MV-4-11 (cell line): ENCODE measurements around the gene MAEA.

Experiments used
- DNase-seq: peaks from one replicate; lab custom pipeline; 2025; lab: John Stamatoyannopoulos, UW

MAEA gene

DNA sequence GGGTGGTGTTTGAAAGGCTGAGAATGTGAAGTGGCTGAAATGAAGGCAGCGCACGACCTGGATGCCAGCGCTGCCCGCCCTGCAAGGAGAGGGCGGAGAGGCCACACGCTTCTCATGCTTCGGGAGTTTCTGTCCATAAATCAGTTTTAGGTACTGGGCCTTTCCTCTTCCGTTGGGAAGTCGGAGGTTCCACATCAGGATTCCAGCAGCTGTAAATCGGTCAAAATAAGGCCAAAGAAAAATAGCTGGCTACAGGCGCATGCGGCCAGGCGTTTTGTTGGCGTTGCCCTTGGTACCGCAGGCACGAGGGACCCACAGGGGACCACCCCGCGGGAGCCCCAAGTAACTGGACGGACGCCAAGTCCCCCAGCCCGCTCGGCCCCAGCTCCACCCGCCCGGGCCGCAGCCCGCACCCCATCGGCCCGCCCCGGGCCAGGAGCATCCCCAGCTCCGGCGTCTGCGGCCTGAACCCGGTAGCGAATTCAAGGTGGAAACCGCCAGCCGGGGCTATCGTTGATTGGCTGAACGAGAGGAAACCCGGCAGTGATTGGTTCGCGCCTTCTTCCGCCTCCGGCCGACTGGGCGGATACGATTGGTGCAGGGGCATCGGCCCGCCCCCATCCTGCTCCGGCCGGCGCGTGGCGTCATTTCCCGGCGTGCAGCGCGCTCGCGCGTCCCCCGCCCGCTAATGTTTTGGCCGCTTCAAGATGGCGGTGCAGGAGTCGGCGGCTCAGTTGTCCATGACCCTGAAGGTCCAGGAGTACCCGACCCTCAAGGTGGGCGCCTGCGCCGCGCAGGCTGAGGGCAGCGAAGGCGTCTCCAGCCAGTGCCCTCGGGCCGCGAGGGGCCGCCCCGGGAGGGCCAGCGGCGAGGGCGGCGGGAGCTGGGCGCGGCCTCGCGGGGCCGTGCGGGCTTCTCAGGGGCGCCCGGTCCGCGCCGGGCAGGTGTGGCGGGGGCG is at the start of gene MAEA:
Gene MAEA (plus strand): TSS at position 685 of the 958 bp plus-strand sequence. CDS start 23 bp downstream, at position 708.
- DNase-seq, result peak; percentile 97

- DNase-seq, result no peak
Measured at GRCh38 chr4:1239950-1240307, 49.8 kb upstream of the MAEA start.

DNA sequence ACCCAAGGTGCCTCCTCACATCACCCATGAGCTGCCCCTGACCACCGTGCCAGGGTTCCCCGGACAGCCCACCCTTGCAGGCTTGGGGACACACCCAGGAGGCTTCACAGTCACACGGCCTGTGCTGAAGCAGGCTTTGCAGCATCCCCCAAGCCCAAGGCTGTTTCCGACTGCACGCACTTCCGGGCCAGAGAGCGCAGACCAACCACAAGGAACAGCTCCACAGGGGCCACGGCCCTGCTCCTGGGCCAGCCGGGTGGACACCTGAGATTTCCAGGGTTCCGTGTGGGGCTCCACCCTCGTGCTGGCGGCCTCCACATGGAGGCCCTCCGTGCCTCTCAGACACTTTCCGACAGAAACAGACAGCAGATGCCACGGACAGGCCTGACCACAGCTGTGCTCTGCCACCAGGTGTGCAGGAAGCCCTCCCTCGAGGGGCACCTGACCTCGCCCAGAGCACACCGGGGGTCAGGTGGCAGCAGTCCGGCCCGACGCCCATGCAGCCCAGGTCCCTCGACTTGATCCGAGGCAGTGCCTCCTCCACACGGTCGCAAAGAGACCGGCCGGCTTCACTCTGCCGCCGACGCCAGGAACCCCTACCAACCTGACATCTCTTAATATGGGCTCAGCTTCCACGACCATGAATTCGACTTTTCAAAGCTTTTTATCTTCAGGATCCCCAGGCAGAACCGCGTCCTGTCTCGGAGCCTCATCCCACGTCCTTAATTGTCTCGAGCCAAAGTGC is 48.8 kb upstream of the MAEA start:
- DNase-seq, result no peak

DNA sequence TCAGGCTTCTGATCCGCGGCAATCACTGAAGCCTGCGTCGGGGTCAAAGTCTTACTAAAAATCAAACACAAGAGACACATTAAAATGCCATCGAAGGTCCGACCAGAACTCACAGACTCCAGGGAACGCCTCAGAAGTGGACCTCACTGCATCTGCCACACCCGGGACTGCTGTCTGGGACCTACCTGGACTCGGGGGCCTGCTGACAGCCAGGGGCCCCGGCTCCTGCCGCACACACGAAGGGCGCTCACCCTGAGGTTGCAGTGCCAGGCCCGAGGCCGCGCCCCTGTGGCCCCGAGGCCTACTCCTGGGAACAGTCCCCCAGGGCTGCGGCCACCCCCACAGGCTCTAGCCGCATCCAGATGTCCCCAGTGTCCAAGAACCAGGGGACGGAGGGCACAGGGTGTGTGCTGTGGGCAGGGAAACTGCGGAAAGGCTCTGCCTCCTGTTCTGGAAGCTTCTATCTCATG is 48.2 kb upstream of the MAEA start:
- no peak for DNase-seq

- no peak for DNase-seq
Measured at GRCh38 chr4:1241936-1242505, 47.7 kb upstream of the MAEA start.

- no peak for DNase-seq
Measured at GRCh38 chr4:1242506-1243450, 46.9 kb upstream of the MAEA start.

DNA sequence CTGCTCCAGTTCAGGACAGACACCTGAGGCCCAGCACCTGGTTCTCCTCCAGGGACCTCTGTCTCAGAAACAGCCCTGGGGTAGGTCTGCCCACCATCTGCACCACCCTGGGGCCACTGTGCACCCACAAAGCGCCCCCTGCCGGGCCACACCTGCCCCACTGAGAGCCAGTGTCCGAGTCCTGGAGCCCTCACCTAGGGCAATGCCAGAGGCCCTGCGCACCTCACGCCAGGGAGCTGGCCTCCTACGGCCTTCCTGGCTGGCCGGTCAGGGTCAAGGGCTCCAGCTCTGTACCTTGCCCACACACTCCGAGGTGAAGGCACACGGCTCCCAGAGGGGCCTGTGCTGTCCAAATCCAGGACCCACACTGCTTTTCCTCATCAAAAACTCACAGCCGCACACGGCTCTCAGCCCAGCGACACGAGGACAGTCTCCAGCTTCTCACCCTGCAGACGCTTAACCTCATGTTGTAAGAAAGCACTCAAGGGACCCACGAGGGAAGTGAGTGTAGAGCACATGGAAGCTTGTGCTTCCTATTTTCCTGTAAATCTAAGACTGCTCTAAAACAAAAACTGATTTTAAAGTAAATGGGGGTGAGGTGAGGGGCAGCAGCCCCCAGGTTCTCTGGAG is 46.1 kb upstream of the MAEA start:
- peak; percentile 68 for DNase-seq

- DNase-seq, result no peak
Measured at GRCh38 chr4:1244081-1244977, 45.4 kb upstream of the MAEA start.

- DNase-seq, result no peak
Measured at GRCh38 chr4:1244978-1245471, 44.7 kb upstream of the MAEA start.

DNA sequence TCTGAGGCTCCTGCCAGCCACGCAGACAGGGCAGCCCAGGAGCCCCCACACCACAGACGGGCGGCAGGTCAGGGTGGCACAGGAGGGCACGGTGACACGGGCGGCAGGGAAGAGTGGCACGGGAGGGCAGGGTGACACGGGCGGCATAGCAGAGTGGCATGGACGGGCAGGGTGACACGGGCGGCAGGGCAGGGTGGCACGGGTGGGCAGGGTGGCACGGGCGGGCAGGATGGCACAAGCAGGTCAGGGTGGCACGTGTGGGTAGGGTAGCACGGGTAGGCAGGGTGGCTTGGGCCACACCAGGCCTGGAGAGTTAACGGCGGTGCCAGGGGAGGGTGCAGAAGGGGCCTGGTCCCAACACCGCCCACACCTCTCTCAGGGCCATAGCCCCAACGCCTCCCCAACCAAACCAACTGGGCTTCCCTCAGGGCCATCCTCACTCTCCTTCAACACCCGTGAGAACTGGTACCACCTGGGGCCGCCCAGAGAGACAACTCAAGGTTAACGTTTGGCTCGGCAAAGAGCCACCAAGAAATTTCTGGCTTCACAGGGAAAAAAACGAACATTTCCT is 44.1 kb upstream of the MAEA start:
- no peak for DNase-seq

DNA sequence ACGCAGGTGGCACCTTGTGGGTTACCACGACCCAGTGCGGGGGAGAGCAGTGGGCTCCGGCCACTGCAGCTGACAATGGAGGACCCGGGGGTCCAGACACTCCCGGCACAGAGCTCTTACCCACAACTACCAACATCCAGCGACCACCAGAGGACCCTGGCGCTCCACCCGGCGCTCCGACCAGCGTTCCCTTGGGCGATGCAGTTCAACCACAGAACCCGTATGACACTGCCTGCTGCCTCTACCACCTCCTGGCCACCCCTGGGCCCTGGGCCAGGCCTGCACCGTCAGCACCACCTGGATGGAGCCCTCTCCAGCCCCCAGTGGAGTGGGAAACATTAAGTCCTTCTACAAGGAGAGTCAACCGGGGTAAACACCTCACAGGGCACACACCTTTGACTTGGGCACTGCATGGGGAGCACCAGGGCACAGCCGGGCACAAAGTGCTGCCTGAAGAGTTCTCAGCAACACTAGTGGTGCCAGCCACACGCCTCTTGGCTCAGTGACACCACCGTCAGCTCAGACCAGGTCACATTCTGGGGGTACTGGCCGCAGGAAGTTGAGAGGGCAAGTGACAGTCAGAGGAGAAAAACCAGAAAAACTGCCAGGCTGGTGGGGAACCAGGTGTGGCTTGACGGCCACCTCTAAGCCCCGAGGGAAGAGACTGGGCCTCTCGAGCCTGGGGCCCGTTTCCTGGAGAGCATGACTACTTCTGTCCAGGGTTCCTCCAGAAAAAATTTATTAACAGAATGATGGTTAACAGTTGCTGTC is 43.4 kb upstream of the MAEA start:
- peak; percentile 11 for DNase-seq

DNA sequence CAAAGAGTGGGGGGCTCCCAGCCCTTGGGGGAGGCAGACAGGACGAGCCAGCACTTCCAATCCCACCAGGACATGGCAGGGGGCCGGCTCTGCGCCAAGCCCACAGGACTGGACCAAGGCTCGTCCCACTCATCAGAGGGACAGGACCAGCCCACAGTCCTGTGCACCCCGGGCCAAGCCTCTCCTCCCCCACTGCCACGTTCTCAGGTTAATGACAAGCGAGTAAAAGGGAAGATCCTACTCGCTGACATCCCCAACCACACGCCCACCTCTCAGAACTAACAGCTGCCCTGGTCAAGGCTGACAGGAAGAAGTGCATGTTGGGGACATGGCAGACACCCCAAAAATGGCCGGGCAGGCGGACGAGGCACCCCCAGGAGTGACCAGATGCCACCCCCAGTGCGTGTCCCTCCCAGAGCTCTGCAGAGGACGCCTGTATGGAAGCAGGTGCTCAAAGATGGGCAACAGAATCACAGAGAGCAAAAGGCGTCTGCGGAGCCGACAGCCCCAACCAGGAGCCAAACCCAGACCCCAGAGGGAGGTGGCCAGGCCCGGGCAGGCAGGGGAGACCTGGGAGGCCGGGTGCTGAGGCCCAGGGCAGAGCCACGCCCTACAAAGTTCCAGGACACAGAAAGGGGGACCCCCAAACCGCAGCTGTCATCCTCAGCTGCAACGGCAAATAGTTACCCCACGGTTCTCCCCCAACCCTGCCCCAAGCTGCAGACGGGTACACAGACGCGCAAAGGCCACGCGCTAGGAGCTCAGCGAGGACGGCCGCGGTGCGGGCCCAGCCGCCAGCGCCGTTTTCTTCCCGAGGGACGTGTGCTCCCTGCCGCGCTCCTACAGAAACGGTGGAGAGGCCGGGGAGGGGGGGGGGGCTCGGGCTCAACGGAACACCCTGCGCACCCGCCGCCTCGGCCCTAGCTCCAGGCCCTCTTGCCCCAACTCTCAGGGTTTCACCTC is 42.5 kb upstream of the MAEA start:
- DNase-seq, result no peak

DNA sequence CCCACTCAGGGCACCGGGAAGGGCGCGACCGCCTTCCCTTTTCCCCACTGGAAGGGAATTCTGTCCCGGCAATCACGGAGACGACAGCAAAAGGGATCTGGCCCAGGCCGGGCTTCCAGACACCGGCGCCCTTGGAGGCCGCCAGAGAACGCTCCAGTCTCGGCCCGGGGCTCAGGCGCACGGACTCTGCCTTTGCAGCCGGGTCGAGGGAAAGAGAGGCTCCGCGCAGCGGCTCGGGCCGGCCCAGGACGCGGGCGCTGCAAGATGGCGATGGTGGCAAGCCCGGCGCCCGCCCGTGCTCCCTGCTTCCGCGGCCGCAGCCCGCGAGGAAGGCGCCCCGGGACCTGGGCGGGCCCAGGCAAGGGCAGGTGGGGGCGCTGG is 41.8 kb upstream of the MAEA start:
- no peak for DNase-seq

GRCh38 chr4:1248245-1249147 is 41.2 kb upstream of the MAEA start, which contains the start of gene CTBP1:
Gene CTBP1, minus strand, starts transcription at chr4:1249130. Its CDS starts 7,799 bp downstream, at chr4:1241331.
- DNase-seq, result peak; percentile 69

GRCh38 chr4:1249148-1249730 is 40.5 kb upstream of the MAEA start:
- peak; percentile 56 for DNase-seq
